ENCODE data around the gene MDM2.

DNA sequence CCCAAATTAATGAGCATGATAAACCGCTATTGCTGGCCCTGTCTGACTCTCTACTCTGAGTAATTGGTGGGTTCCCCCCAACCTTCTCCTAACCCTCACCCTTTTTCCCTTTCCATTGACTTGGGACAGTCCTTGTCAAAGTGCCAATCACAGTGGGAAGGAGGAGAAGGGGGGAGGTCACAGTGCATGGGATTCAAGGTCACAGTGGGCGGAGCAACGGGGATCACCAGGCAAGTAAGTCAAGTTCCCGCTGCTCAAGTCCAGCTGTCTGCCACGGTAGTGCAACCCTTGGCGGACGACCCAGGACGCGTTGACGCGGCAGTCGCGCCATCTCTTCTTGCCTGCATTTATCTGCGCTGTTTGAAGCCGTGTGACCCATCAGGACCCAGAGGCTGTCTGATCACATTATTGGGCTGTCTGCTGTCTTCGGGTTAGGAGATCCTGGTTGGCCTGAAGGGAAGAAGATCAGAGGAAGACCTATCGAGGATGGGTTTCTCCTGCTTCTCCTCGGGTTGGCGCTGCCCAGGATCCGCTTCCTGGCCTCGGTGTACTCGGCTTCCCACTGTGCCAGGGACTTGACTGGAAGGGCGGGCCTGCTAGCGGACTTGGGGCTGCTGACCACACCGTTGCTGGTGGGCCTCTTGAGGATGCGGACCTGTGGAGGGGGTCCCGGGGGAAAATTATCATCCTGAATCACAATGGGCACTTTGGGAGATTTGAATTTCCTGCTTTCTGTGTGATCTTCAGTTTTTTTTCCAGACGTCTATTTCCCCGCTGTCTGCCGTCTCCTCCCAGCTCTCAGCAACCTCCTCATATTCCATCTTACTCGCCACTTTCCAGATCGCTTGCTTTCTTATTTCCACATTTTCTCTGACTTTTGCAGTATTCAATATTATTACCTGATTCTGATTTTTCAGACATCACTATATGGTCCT lies 3.1 kb upstream of the MDM2 start:
- TF ChIP-seq, protein P1, sequence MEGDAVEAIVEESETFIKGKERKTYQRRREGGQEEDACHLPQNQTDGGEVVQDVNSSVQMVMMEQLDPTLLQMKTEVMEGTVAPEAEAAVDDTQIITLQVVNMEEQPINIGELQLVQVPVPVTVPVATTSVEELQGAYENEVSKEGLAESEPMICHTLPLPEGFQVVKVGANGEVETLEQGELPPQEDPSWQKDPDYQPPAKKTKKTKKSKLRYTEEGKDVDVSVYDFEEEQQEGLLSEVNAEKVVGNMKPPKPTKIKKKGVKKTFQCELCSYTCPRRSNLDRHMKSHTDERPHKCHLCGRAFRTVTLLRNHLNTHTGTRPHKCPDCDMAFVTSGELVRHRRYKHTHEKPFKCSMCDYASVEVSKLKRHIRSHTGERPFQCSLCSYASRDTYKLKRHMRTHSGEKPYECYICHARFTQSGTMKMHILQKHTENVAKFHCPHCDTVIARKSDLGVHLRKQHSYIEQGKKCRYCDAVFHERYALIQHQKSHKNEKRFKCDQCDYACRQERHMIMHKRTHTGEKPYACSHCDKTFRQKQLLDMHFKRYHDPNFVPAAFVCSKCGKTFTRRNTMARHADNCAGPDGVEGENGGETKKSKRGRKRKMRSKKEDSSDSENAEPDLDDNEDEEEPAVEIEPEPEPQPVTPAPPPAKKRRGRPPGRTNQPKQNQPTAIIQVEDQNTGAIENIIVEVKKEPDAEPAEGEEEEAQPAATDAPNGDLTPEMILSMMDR (IDR thresholded peaks at IDR 0.05; ENCODE audit: low read depth, low read length, poor library complexity, severe bottlenecking): no peak
- TF ChIP-seq EZH2phosphoT487 (IDR thresholded peaks at IDR 0.05; ENCODE audit: borderline replicate concordance, low read length): no peak
